Activated naive CD4-positive, alpha-beta T cell treated with anti-CD3 and anti-CD28 coated beads for 36 hours (primary cell): Measurements from ENCODE around the gene RRAGA. TPM values are rescaled to one million over a fixed set of nuclear protein-coding genes. Genes with fewer than 3 reads are reported as not detected.
A peak's percentile ranks its signal among the peaks of the same experiment; 100 is the strongest.
"Not testable (repeated sequence)": the region's sequence is repeated elsewhere in the genome, so short reads cannot be mapped to it uniquely, and the experiment has no call there.

ENCODE experiments used
- CTCF ChIA-PET: fragments of 350-600 bp; sonication (Branson Sonifier 250); formaldehyde crosslinking; loops from one replicate; lab custom pipeline; 2021; ENCODE audit warnings: antibody characterized with exemption; lab: Charles Lee
- DNase-seq: peaks from one replicate; pipeline ENCODE4 v3.0.0-alpha.2; 2020
- H3K27ac Mint-ChIP-seq: one replicate; pipeline ENCODE4 v1.8.0; 2021; ENCODE audit warnings: mild to moderate bottlenecking, mixed read lengths
- H3K27me3 Mint-ChIP-seq: one replicate; pipeline ENCODE4 v1.8.0; 2021; ENCODE audit warnings: low read depth, mixed read lengths
- H3K36me3 Mint-ChIP-seq: one replicate; pipeline ENCODE4 v1.8.0; 2021; ENCODE audit warnings: low read depth, mixed read lengths
- H3K4me1 Mint-ChIP-seq: one replicate; pipeline ENCODE4 v1.8.0; 2021; ENCODE audit warnings: low read depth, mixed read lengths
- H3K4me3 Mint-ChIP-seq: one replicate; pipeline ENCODE4 v1.8.0; 2021; ENCODE audit warnings: mild to moderate bottlenecking, moderate library complexity, mixed read lengths
- H3K9me3 Mint-ChIP-seq: one replicate; pipeline ENCODE4 v1.8.0; 2021; ENCODE audit warnings: mixed read lengths
- intact Hi-C: fragments of 100-400 bp; cut with micrococcal nuclease; formaldehyde crosslinking; loops from one replicate; pipeline ENCODE4 v1.15.1; 2023
- total RNA-seq, 2 experiments: library from RNA; stranded (reverse); gene quantifications; one replicate each; pipeline ENCODE4 v1.2.3, GENCODE V29; 2021

The RRAGA gene, protein sequence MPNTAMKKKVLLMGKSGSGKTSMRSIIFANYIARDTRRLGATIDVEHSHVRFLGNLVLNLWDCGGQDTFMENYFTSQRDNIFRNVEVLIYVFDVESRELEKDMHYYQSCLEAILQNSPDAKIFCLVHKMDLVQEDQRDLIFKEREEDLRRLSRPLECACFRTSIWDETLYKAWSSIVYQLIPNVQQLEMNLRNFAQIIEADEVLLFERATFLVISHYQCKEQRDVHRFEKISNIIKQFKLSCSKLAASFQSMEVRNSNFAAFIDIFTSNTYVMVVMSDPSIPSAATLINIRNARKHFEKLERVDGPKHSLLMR
- total RNA-seq: 10 to 100 TPM; 21.6 to 22.3 TPM

DNA sequence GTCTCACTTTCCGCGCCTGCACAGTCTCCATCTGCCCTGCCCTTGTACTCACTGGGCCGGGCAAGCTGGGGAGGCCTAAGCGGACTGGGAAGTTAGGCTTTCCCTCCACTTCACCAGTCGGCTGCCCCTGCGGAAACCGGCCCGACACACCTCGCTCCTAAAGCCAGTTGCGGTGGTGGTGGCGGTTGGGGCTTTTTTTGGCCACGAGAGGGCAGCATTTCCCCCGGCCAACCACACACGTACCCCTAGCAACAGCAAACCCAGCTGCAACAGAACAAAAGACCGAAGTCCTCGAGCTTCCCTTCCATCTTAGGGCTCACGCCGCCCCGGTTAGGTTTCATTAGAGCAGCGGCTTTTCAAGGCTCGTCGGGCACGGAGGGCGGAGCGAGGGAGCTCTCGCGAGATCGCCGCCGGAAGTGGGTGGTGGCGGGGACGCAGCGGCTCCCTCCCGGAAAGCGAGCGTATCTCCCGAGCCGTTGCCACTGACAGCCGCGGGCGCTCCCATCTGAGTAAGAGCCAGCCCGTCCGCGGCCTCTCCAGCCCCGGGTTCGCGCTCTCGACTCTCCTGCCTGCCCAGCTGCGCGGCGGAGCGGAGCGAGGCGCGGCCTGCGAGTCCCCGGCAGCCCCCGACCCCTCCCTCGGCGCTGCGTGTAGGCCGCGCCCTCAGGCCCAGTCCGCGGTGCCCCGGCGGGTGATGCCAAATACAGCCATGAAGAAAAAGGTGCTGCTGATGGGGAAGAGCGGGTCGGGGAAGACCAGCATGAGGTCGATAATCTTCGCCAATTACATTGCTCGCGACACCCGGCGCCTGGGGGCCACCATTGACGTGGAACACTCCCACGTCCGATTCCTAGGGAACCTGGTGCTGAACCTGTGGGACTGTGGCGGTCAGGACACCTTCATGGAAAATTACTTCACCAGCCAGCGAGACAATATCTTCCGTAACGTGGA is at the start of gene RRAGA:
Gene RRAGA (plus strand): TSS at position 462 of the 951 bp plus-strand sequence. CDS start 233 bp downstream, at position 695.
- intact Hi-C loops: loop anchor here (1.0 kb wide), 9 partner anchors 53 to 408 kb away; partner anchors contain the start of genes HAUS6, PLIN2 and RPS6
- H3K36me3 Mint-ChIP-seq: peaks cover 20% of the 10 kb centered on the region
- no peaks in the 10 kb centered on the region for H3K27me3 Mint-ChIP-seq
- peak; percentile 94 for DNase-seq
- H3K4me1 Mint-ChIP-seq: peaks cover 25% of the 10 kb centered on the region
- H3K9me3 Mint-ChIP-seq: peaks cover 4% of the 10 kb centered on the region
- peak within 1 kb of the TSS; percentile 85 for H3K4me3 Mint-ChIP-seq
- peak within 1 kb of the TSS; percentile 90 for H3K27ac Mint-ChIP-seq
- CTCF ChIA-PET: interaction anchor here (0.6 to 4.5 kb wide), 25 partner anchors 10 to 409 kb away, joined by 3 to 41 read pairs (median 4); partner anchors contain the start of gene DENND4C

DNA sequence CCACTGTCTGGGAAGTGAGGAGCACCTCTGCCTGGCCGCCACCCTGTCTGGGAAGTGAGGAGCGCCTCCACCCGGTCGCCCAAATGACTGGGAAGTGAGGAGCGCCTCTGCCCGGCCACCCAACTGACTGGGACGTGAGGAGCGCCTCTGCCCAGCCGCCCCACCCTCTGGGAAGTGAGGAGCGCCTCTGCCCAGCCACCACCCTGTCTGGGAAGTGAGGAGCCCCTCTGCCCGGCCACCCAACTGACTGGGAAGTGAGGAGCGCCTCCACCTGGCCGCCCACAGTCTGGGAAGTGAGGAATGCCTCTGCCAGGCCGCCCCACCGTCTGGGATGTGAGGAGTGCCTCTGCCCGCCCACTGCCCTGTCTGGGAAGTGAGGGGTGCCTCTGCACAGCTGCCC is 49.1 kb upstream of the RRAGA start:
- H3K9me3 Mint-ChIP-seq: peaks cover 8% of the 10 kb centered on the region
- CTCF ChIA-PET: no interaction called here
- no peak overlapping the region for H3K27ac Mint-ChIP-seq
- no peaks in the 10 kb centered on the region for H3K4me1 Mint-ChIP-seq
- intact Hi-C loops: no loop called here
- no peak for DNase-seq
- H3K27me3 Mint-ChIP-seq: peaks cover 4% of the 10 kb centered on the region
- no peaks in the 10 kb centered on the region for H3K36me3 Mint-ChIP-seq
- H3K4me3 Mint-ChIP-seq: no peak overlapping the region

DNA sequence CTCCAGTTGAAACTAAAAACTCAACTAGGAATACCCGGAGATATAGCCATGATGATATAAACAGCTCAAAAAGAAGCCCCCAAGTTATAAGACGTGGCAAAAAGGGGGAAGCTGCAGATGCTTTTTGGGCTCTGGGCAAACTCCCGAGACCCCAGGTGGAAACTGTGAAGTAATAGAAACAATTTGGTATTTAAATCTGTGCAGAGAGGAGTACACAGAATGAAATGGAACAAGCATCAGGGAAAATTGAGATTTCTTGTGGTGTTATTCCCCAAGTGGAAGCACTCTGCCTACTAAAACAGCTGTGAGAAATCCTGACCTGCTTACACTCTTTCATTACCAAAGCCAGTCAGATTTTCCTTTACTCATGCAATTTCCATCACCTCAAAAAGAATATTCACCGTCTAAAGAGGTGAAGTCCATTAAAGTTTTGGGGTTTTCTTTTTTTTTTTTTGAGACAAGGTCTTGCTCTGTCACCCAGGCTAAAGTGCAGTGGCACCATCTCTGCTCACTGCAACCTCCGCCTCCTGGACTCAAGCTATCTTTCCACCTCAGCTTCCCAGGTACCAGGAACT is 39.7 kb upstream of the RRAGA start:
- Mint-ChIP-seq H3K36me3 (no peaks in the 10 kb centered on the region), H3K9me3 (no peaks in the 10 kb centered on the region), H3K4me3 (no peak overlapping the region), H3K27ac (no peak overlapping the region), H3K27me3 (no peaks in the 10 kb centered on the region), H3K4me1 (no peaks in the 10 kb centered on the region)
- no peak for DNase-seq
- CTCF ChIA-PET: interaction anchor here (0.6 to 0.9 kb wide), 2 partner anchors 40 to 411 kb away, joined by 3 read pairs; partner anchors contain the start of gene RRAGA
- intact Hi-C loops: no loop called here

DNA sequence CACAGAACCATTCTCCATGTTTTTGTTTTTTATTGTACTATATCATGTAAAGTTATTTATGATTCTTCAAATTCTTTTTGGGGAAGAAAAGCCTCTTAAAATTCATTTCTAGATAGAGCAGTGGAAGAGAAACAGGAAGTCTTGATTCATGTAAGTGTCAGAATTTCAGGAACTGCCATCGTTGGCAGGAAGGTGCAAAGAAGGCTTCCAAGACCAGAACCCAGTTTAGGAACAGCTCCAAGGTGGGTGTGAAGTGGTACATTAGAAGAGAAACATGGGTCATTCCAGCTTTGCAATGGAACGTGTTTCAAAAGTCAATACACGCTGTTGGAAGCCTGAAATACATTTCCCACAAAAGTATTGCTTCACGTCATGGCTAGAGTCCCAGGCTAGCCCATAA is 31.0 kb upstream of the RRAGA start:
- Mint-ChIP-seq H3K4me1 (no peaks in the 10 kb centered on the region), H3K4me3 (no peak overlapping the region)

DNA sequence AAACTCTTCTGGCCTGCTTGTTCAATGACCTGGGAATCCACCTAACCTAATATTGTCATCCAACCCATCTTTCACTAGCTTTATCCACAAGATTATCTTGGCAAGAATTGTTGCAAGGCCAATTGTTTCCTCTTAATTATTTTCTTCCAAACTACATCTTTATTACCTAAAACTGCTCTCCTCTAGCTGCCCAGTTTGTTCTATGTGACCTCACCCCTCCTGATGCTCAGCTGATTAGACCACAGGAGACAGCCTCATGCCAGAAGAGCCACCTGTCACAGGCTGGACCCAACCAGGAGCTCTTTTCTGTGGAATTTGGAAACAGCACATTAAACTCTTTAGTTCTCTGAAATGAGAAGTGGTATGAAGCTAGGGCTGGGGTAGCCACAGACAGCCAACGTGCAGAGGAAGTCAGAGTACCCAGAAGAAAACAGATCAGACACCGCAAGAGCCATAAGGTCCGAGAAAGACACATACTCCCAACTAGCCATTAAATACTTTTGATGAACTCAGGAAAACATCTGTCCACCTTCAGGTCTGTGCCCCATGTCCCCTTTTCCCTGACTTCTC is 28.3 kb upstream of the RRAGA start:
- intact Hi-C loops: no loop called here
- no peaks in the 10 kb centered on the region for H3K4me1 Mint-ChIP-seq
- H3K27me3 Mint-ChIP-seq: no peaks in the 10 kb centered on the region
- CTCF ChIA-PET: interaction anchor here (0.9 to 1.8 kb wide), 4 partner anchors 9 to 277 kb away, joined by 3 to 6 read pairs (median 4); no protein-coding TSS in a partner anchor
- H3K27ac Mint-ChIP-seq: no peak overlapping the region
- no peak for DNase-seq
- no peaks in the 10 kb centered on the region for H3K36me3 Mint-ChIP-seq
- H3K9me3 Mint-ChIP-seq: no peaks in the 10 kb centered on the region
- H3K4me3 Mint-ChIP-seq: no peak overlapping the region

More for the DNA sequence above, 31.0 kb upstream of the RRAGA start:
- Mint-ChIP-seq H3K36me3 (no peaks in the 10 kb centered on the region), H3K9me3 (no peaks in the 10 kb centered on the region), H3K27me3 (no peaks in the 10 kb centered on the region), H3K27ac (no peak overlapping the region)
- CTCF ChIA-PET: interaction anchor here (0.7 kb wide), 1 partner anchor 218 kb away, joined by 3 read pairs; no protein-coding TSS in a partner anchor
- DNase-seq: no peak
- intact Hi-C loops: no loop called here

DNA sequence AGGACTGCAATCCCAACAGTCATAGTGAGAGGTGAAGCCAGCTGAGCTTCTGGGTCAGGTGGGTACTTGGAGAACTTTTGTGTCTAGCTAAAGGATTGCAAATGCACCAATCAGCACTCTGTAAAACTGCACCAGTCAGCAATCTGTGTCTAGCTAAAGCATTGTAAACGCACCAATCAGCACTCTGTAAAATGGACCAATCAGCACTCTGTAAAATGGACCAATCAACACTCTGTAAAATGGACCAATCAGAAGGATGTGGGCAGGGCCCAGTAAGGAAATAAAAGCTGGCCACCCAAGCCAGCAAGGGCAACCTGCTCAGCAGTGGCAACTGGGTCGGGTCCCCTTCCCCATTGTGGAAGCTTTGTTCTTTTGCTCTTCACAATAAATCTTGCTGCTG is 27.6 kb upstream of the RRAGA start:
- CTCF ChIA-PET: interaction anchor here (0.9 to 1.8 kb wide), 4 partner anchors 8 to 277 kb away, joined by 3 to 6 read pairs (median 4); no protein-coding TSS in a partner anchor
- H3K27me3 Mint-ChIP-seq, H3K4me1 Mint-ChIP-seq, intact Hi-C loops, H3K36me3 Mint-ChIP-seq, H3K9me3 Mint-ChIP-seq, DNase-seq, H3K4me3 Mint-ChIP-seq, H3K27ac Mint-ChIP-seq: not testable (repeated sequence)

DNA sequence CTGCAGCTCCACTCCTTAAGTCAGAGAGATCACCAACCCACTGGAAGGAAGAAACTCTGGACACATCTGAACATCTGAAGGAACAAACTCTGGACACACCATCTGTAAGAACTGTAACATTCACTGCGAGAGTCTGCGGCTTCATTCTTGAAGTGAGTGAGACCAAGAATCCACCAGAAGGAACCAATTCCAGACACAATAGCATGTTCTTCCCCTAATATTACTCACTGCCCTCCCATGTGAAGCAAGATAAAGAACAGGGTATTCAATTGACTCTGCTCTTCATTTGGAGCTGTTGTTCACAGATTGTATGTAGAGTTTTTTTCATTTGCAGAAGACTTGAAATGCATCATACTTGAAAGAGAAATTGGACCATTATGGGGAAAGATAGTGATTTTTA is 27.0 kb upstream of the RRAGA start:
- intact Hi-C loops: no loop called here
- CTCF ChIA-PET: interaction anchor here (1.0 to 1.8 kb wide), 2 partner anchors 152 to 276 kb away, joined by 3 to 6 read pairs; no protein-coding TSS in a partner anchor
- no peaks in the 10 kb centered on the region for H3K9me3 Mint-ChIP-seq
- no peaks in the 10 kb centered on the region for H3K36me3 Mint-ChIP-seq
- no peak for DNase-seq
- no peak overlapping the region for H3K27ac Mint-ChIP-seq
- no peak overlapping the region for H3K4me3 Mint-ChIP-seq
- no peaks in the 10 kb centered on the region for H3K27me3 Mint-ChIP-seq
- H3K4me1 Mint-ChIP-seq: peaks cover 6% of the 10 kb centered on the region

DNA sequence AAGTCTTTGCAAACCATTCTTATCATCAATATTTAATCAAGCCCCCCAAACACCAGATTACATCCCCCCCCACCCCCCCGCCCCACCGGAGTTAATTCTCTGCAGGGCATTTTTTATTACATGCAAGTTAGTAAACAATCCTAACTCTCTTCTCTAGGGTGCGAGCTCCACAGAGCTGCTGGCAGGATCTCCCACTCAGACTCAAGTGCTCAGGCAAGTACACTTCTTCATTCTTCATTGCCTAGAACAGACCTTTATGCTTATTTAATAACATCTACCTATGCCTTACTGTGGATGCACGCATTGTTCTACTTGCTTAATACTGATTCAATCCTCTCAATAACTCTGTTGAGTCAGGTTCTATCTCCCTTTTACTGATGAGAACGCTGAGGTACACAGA is 26.1 kb upstream of the RRAGA start:
- Mint-ChIP-seq H3K4me3 (no peak overlapping the region), H3K4me1 (peaks cover 6% of the 10 kb centered on the region), H3K27me3 (no peaks in the 10 kb centered on the region), H3K9me3 (no peaks in the 10 kb centered on the region), H3K27ac (no peak overlapping the region), H3K36me3 (no peaks in the 10 kb centered on the region)
- CTCF ChIA-PET: no interaction called here
- intact Hi-C loops: no loop called here
- DNase-seq: no peak

DNA sequence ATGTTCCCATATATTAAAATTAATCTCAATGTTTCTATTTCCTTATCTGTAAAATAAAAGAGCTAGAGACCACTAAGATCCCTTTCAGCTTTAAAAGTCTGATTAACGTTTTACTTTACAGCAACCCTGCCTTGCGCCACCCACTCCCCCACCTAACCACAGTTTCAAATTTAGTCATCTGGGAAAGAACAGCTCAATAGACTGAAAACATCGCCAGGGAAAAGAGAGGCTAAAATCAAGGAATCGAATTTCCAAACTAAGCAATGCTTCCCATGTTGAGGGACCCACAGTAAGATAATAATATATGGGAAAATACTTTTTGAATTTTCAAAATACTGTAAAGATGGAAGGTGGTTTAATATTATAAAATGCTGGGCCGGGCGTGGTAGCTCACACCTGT is 22.9 kb upstream of the RRAGA start:
- CTCF ChIA-PET: interaction anchor here (0.9 to 3.9 kb wide), 4 partner anchors 11 to 770 kb away, joined by 3 to 43 read pairs (median 6); no protein-coding TSS in a partner anchor
- Mint-ChIP-seq H3K36me3 (no peaks in the 10 kb centered on the region), H3K27me3 (peaks cover 10% of the 10 kb centered on the region), H3K4me1 (peaks cover 7% of the 10 kb centered on the region), H3K9me3 (no peaks in the 10 kb centered on the region), H3K4me3 (no peak overlapping the region), H3K27ac (no peak overlapping the region)
- intact Hi-C loops: loop anchor here (5.0 kb wide), 1 partner anchor 1494 kb away; no protein-coding TSS in a partner anchor
- no peak for DNase-seq

DNA sequence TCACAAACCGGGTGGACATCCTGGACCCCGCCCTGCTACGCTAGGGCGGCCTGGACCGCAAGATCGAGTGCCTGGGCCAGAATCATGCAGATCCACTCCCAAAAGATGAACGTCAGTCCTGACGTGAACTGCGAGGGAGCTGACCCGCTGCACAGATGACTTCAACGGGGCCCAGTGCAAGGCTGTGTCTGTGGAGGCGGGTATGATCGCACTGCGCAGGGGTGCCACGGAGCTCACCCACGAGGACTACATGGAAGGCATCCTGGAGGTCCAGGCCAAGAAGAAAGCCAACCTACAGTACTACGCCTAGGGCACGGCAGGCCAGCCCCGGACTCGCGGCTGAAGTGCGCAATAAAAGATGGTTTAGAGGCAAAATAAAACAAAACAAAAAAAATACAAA is 21.4 kb upstream of the RRAGA start:
- intact Hi-C loops: loop anchor here (2.0 to 5.0 kb wide), 3 partner anchors 585 to 1496 kb away; no protein-coding TSS in a partner anchor
- H3K9me3 Mint-ChIP-seq: no peaks in the 10 kb centered on the region
- peaks cover 10% of the 10 kb centered on the region for H3K27me3 Mint-ChIP-seq
- H3K27ac Mint-ChIP-seq: no peak overlapping the region
- no peak for DNase-seq
- no peaks in the 10 kb centered on the region for H3K36me3 Mint-ChIP-seq
- H3K4me3 Mint-ChIP-seq: no peak overlapping the region
- peaks cover 7% of the 10 kb centered on the region for H3K4me1 Mint-ChIP-seq
- CTCF ChIA-PET: interaction anchor here (0.6 to 3.9 kb wide), 9 partner anchors 19 to 894 kb away, joined by 3 to 43 read pairs (median 3); no protein-coding TSS in a partner anchor

DNA sequence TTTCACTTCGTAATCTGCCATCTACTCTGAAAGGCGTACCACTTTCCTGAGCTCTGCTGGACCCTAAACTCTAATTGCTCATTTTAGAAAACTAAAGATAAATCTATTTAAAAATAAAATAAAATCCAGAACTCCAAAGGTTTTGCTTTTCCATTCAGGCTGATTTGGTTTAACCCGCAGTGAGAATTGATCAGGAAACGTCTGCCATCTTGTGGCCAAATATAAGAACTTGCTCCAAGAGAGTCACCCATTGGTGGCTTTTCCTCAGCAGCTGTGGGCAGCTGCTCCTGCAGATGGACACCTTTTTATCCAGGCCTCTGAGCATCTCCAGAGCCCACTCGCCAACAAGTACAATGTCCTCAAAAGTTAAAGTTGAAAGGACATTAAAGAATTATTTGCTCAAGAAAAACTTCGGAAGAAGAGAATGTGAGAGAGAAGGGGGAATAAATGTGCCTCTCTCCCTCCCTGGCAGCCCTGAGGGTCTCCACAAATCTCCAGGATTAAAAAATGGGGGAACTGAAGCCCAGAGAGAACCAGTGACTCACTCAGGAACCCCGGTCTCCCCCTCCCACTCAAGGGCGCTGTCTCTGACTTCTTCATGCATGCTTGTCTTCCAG is 20.3 kb upstream of the RRAGA start:
- Mint-ChIP-seq H3K4me3 (no peak overlapping the region), H3K27me3 (peaks cover 10% of the 10 kb centered on the region), H3K9me3 (no peaks in the 10 kb centered on the region), H3K27ac (no peak overlapping the region), H3K36me3 (no peaks in the 10 kb centered on the region), H3K4me1 (peaks cover 7% of the 10 kb centered on the region)
- intact Hi-C loops: loop anchor here (1.0 to 5.0 kb wide), 4 partner anchors 586 to 1497 kb away; no protein-coding TSS in a partner anchor
- peak; percentile 54 for DNase-seq
- CTCF ChIA-PET: interaction anchor here (0.6 to 3.9 kb wide), 16 partner anchors 8 to 813 kb away, joined by 3 to 43 read pairs (median 4); partner anchors contain the start of gene RRAGA
